DOHH2 (cell line): ENCODE data around the gene PDZD4.

Source experiments
- H3F3A ChIP-seq: fragments of 200-600 bp; sonication (generic), shearing (Covaris generic); 2 replicates; pipeline ENCODE4 v1.6.0; 2016; ENCODE audit warnings: antibody characterized with exemption, mild to moderate bottlenecking; ENCODE audit not compliant: control insufficient read depth, insufficient read depth
- H3K27ac ChIP-seq: fragments of 200-600 bp; sonication (generic); 2 replicates; pipeline ENCODE4 v1.5.1; 2014; ENCODE audit warnings: low read depth, mild to moderate bottlenecking, low read length, moderate library complexity
- H3K27me3 ChIP-seq: fragments of 200-600 bp; sonication (generic); 2 replicates; pipeline ENCODE4 v1.6.1; 2014; ENCODE audit warnings: mild to moderate bottlenecking, low read length, mixed read lengths; ENCODE audit not compliant: control insufficient read depth
- H3K36me3 ChIP-seq: fragments of 200-600 bp; sonication (generic); 2 replicates; pipeline ENCODE4 v1.6.1; 2014; ENCODE audit warnings: mild to moderate bottlenecking, low read length, moderate library complexity, mixed read lengths; ENCODE audit not compliant: control insufficient read depth
- H3K4me1 ChIP-seq: fragments of 200-600 bp; sonication (generic); 2 replicates; pipeline ENCODE4 v1.6.1; 2014; ENCODE audit warnings: mild to moderate bottlenecking, low read length, mixed read lengths; ENCODE audit not compliant: control insufficient read depth
- H3K4me2 ChIP-seq: fragments of 200-600 bp; sonication (generic); 2 replicates; pipeline ENCODE4 v1.6.0; 2014; ENCODE audit warnings: mild to moderate bottlenecking, low read length, moderate library complexity
- H3K4me3 ChIP-seq: fragments of 200-600 bp; sonication (generic); 2 replicates; pipeline ENCODE4 v1.5.1; 2014; ENCODE audit warnings: mild to moderate bottlenecking, low read length, mixed read lengths
- H3K79me2 ChIP-seq: fragments of 200-600 bp; sonication (generic); 2 replicates; pipeline ENCODE4 v1.6.1; 2014; ENCODE audit warnings: mild to moderate bottlenecking, low read length, mixed read lengths; ENCODE audit not compliant: control insufficient read depth
- H3K9me2 ChIP-seq: fragments of 200-600 bp; sonication (generic); replicated peaks from 2 replicates; pipeline ENCODE4 v1.6.1; 2014; ENCODE audit warnings: mild to moderate bottlenecking, low read length, mixed read lengths; ENCODE audit not compliant: control insufficient read depth
- H3K9me3 ChIP-seq: fragments of 200-600 bp; sonication (generic); 2 replicates; pipeline ENCODE4 v1.6.1; 2014; ENCODE audit warnings: antibody characterized with exemption, low read length, mixed read lengths; ENCODE audit not compliant: control insufficient read depth, insufficient read depth
- H4K20me1 ChIP-seq: fragments of 200-600 bp; sonication (generic); 2 replicates; pipeline ENCODE4 v1.6.0; 2014; ENCODE audit warnings: low read depth, mild to moderate bottlenecking, antibody characterized with exemption, low read length, moderate library complexity; ENCODE audit not compliant: control insufficient read depth, insufficient read depth
- CTCF ChIP-seq: fragments of 200-600 bp; sonication (generic); IDR thresholded peaks from one replicate; pipeline ENCODE4 v1.5.1; 2014; ENCODE audit warnings: antibody characterized with exemption, mild to moderate bottlenecking, low read depth, low read length; ENCODE audit not compliant: poor library complexity, severe bottlenecking
- EZH2phosphoT487 ChIP-seq: fragments of 200-600 bp; sonication (generic); IDR thresholded peaks from 2 replicates; pipeline ENCODE4 v1.6.1; 2017; ENCODE audit warnings: borderline replicate concordance, mild to moderate bottlenecking, antibody characterized with exemption, low read length, moderate library complexity, mixed read lengths

The PDZD4 gene

GRCh38 chrX:153866302-153867019, 36.1 kb upstream of the PDZD4 start:
- Histone ChIP-seq H4K20me1 (no peaks in the 10 kb centered on the region), H3K4me3 (no peak overlapping the region), H3K9me3 (no peaks in the 10 kb centered on the region), H3K27ac (no peak overlapping the region), H3K36me3 (no peaks in the 10 kb centered on the region), H3K27me3 (no peaks in the 10 kb centered on the region), H3F3A (no peaks in the 10 kb centered on the region), H3K79me2 (no peaks in the 10 kb centered on the region), H3K4me1 (no peaks in the 10 kb centered on the region), H3K4me2 (no peak overlapping the region), H3K9me2 (no peaks in the 10 kb centered on the region)
- TF ChIP-seq CTCF (no peak), EZH2phosphoT487 (no peak)

- TF ChIP-seq EZH2phosphoT487, result no peak
- TF ChIP-seq CTCF, result no peak
- Histone ChIP-seq H4K20me1 (no peaks in the 10 kb centered on the region), H3K79me2 (no peaks in the 10 kb centered on the region), H3K4me2 (no peak overlapping the region), H3K4me3 (no peak overlapping the region), H3K9me2 (no peaks in the 10 kb centered on the region), H3K27ac (no peak overlapping the region), H3F3A (no peaks in the 10 kb centered on the region), H3K4me1 (no peaks in the 10 kb centered on the region), H3K27me3 (no peaks in the 10 kb centered on the region), H3K36me3 (no peaks in the 10 kb centered on the region), H3K9me3 (no peaks in the 10 kb centered on the region)
Measured at GRCh38 chrX:153865685-153866084, 35.3 kb upstream of the PDZD4 start.

- no peaks in the 10 kb centered on the region for H3K36me3 ChIP-seq
- no peak overlapping the region for H3K27ac ChIP-seq
- no peak for TF ChIP-seq EZH2phosphoT487
Measured at GRCh38 chrX:153865321-153865580, 34.9 kb upstream of the PDZD4 start.

GRCh38 chrX:153864561-153865320, 34.4 kb upstream of the PDZD4 start:
- Histone ChIP-seq H3K9me2 (no peaks in the 10 kb centered on the region), H4K20me1 (no peaks in the 10 kb centered on the region), H3K27me3 (no peaks in the 10 kb centered on the region), H3K79me2 (no peaks in the 10 kb centered on the region), H3K4me2 (no peak overlapping the region), H3K4me1 (no peaks in the 10 kb centered on the region), H3K9me3 (no peaks in the 10 kb centered on the region), H3K4me3 (no peak overlapping the region), H3K27ac (no peak overlapping the region), H3F3A (no peaks in the 10 kb centered on the region), H3K36me3 (no peaks in the 10 kb centered on the region)
- TF ChIP-seq EZH2phosphoT487 (no peak), CTCF (no peak)

More at GRCh38 chrX:153865321-153865580, 34.9 kb upstream of the PDZD4 start:
- no peak overlapping the region for H3K4me3 ChIP-seq
- no peaks in the 10 kb centered on the region for H3K9me3 ChIP-seq
- H3K9me2 ChIP-seq, result no peaks in the 10 kb centered on the region
- H3K27me3 ChIP-seq, result no peaks in the 10 kb centered on the region
- H3K79me2 ChIP-seq, result no peaks in the 10 kb centered on the region
- no peaks in the 10 kb centered on the region for H3F3A ChIP-seq
- no peaks in the 10 kb centered on the region for H4K20me1 ChIP-seq
- no peak overlapping the region for H3K4me2 ChIP-seq
- H3K4me1 ChIP-seq, result no peaks in the 10 kb centered on the region
